Measurements from ENCODE around the gene TBC1D3L.
"Not testable (repeated sequence)": the region's sequence is repeated elsewhere in the genome, so short reads cannot be mapped to it uniquely, and the experiment has no call there.

TBC1D3L gene
- 2.8 to 3.1 reads per million in 2 donors for total RNA-seq

DNA sequence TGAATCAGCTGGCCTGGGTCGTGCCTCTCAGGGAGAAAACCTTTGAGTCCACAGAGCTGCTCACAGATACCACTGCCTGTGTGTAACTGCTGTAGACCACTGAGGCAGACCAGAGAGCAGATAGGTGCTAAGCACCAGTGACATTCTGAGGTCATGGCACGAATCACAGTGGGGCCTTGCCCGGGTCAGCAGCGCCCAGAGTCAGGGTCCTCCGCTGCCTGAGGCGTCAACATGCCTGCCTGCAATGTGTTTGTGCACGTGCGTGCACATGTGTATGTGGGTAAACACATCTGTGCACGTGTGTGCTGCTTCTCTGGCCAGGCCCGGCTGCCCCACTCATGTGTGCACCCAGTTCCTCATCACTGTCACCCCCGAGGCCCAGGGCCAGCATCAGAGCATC, at the start of gene TBC1D3L:
TBC1D3L (minus strand) TSS at position 101 of the 400 bp plus-strand sequence. CDS start 1,540 bp downstream, outside the sequence.
- DNase-seq: not testable (repeated sequence)

GRCh38 chr17:38003676-38004075, 14.8 kb upstream of the TBC1D3L start, which contains the start of gene TBC1D3D:
TSS of gene TBC1D3D (plus strand) at chr17:38003976. CDS start at chr17:38005561, 1,585 bp downstream.
- DNase-seq: not testable (repeated sequence)

Data from T-helper 2 cell (primary cell).